HG03432 (cell line): ENCODE measurements around the gene ZNF236.

Experiments
- ATAC-seq: cut with Tn5 transposase; IDR thresholded peaks from one replicate; pipeline ENCODE4 v1.9.1; 2021; ENCODE audit warnings: mild to moderate bottlenecking, moderate library complexity; ENCODE audit not compliant: unreplicated experiment

ZNF236 gene

GRCh38 chr18:76905821-76906220 is 83.5 kb downstream of the ZNF236 start:
- ATAC-seq = no peak

GRCh38 chr18:76908277-76908676 is 85.9 kb downstream of the ZNF236 start:
- no peak for ATAC-seq

GRCh38 chr18:76909439-76909838 is 87.1 kb downstream of the ZNF236 start:
- ATAC-seq = no peak

GRCh38 chr18:76911440-76911839 is 89.1 kb downstream of the ZNF236 start:
- no peak for ATAC-seq

GRCh38 chr18:76913583-76913982 is 91.2 kb downstream of the ZNF236 start:
- no peak for ATAC-seq

- peak; percentile 39 for ATAC-seq
Observed at GRCh38 chr18:76914314-76914713, 92.0 kb downstream of the ZNF236 start.

- no peak for ATAC-seq
Observed at GRCh38 chr18:76914796-76915195, 92.4 kb downstream of the ZNF236 start.

- ATAC-seq = no peak
Observed at GRCh38 chr18:76915456-76915855, 93.1 kb downstream of the ZNF236 start.

GRCh38 chr18:76920974-76921373 is 98.6 kb downstream of the ZNF236 start:
- ATAC-seq = no peak

GRCh38 chr18:76922107-76922506 is 99.8 kb downstream of the ZNF236 start:
- ATAC-seq = peak; percentile 99

GRCh38 chr18:76923485-76924085 is 101.2 kb downstream of the ZNF236 start:
- ATAC-seq = no peak

- ATAC-seq = no peak
Observed at GRCh38 chr18:76925501-76925900, 103.1 kb downstream of the ZNF236 start.

- no peak for ATAC-seq
Observed at GRCh38 chr18:76927223-76927725, 104.9 kb downstream of the ZNF236 start.

- ATAC-seq = no peak
Observed at GRCh38 chr18:76928179-76928868, 106.0 kb downstream of the ZNF236 start.

- no peak for ATAC-seq
Observed at GRCh38 chr18:76931171-76931570, 108.8 kb downstream of the ZNF236 start.

- ATAC-seq = no peak
Observed at GRCh38 chr18:76932026-76932819, 109.9 kb downstream of the ZNF236 start.

GRCh38 chr18:76935722-76936337 is 113.5 kb downstream of the ZNF236 start:
- no peak for ATAC-seq

GRCh38 chr18:76936877-76937276 is 114.5 kb downstream of the ZNF236 start:
- ATAC-seq = no peak

- ATAC-seq = no peak
Observed at GRCh38 chr18:76937597-76937996, 115.2 kb downstream of the ZNF236 start.

GRCh38 chr18:76938619-76939018 is 116.3 kb downstream of the ZNF236 start:
- no peak for ATAC-seq

- no peak for ATAC-seq
Observed at GRCh38 chr18:76941284-76941683, 118.9 kb downstream of the ZNF236 start.
